Measurements from ENCODE around the gene CARD9. TPM values are rescaled to one million over a fixed set of nuclear protein-coding genes. Genes with fewer than 3 reads are reported as not detected.
"Not testable (repeated sequence)": the region's sequence is repeated elsewhere in the genome, so short reads cannot be mapped to it uniquely, and the experiment has no call there.

CARD9 gene
- total RNA-seq, 2 experiments from 2014 or later, result 0.12 to 0.22 TPM

DNA sequence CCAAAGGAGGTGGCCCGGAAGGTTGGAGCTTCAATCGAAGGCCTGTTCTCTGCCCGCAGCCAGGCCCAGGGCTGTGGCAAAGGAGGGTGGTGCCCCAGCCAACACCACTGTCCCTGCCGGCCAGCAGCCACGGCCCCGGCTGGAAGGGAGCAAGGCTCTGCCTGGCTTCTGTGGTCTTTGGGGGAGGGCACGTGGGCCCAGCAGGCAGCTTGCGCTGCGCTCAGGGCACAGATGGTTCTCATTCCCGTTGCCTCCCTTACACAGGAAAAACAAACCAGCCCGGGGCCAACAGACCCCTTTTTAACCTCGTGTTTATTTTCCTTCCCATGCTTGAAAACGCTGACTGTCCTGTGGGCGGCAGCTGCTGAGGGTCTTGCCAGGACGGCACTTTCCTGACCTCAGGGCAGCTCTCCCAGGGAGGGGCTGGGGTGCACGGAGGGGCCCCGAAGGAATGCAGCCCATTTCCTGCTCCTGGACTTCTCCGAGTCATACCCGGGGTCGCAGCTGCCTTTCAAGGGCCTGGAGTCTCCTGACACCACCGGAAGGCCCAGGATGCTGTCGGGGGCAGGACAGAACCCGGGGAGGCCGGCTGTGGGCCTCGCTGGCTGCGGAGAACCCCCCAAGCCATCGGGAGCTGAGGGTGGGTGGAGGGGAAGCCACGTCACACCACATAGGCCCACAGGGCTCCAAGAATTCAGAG is 47.3 kb downstream of the CARD9 start:
- DNase-seq, result no peak
- peaks cover 8% of the 10 kb centered on the region for H3K4me1 Mint-ChIP-seq (ENCODE audit: low read depth)
- H3K9me3 Mint-ChIP-seq, result no peaks in the 10 kb centered on the region
- intact Hi-C loops (cut with micrococcal nuclease), result no loop called here
- CTCF ChIA-PET, result no interaction called here
- peak overlapping the region; percentile 69 for H3K4me3 Mint-ChIP-seq
- no peak overlapping the region for H3K27ac Mint-ChIP-seq
- no peaks in the 10 kb centered on the region for H3K36me3 Mint-ChIP-seq (ENCODE audit: low read depth)
- no peaks in the 10 kb centered on the region for H3K27me3 Mint-ChIP-seq (ENCODE audit: low read depth)

DNA sequence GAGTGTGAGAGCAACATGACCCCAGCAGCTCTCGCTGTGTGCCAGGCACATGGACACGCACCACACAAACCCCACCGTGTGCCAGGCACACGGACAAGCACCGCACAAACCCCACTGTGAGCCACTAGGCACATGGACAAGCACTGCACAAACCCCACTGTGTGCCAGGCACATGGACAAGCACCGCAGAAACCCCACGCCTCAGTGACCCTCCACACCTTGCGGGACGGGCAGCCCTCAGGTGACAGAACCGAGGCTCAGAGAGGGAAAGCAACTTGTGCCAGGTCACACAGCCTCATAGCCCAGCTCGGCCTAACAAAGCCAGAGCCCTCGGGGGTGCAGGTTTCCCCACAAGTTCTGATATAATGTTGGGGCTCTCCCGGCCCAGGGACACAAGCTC is 48.1 kb downstream of the CARD9 start:
- Mint-ChIP-seq H3K36me3 (ENCODE audit: low read depth) (no peaks in the 10 kb centered on the region), H3K4me3 (no peak overlapping the region), H3K9me3 (no peaks in the 10 kb centered on the region), H3K27me3 (ENCODE audit: low read depth) (no peaks in the 10 kb centered on the region), H3K4me1 (ENCODE audit: low read depth) (peaks cover 8% of the 10 kb centered on the region), H3K27ac (no peak overlapping the region)
- CTCF ChIA-PET, result no interaction called here
- intact Hi-C loops (cut with micrococcal nuclease), result no loop called here
- no peak for DNase-seq

DNA sequence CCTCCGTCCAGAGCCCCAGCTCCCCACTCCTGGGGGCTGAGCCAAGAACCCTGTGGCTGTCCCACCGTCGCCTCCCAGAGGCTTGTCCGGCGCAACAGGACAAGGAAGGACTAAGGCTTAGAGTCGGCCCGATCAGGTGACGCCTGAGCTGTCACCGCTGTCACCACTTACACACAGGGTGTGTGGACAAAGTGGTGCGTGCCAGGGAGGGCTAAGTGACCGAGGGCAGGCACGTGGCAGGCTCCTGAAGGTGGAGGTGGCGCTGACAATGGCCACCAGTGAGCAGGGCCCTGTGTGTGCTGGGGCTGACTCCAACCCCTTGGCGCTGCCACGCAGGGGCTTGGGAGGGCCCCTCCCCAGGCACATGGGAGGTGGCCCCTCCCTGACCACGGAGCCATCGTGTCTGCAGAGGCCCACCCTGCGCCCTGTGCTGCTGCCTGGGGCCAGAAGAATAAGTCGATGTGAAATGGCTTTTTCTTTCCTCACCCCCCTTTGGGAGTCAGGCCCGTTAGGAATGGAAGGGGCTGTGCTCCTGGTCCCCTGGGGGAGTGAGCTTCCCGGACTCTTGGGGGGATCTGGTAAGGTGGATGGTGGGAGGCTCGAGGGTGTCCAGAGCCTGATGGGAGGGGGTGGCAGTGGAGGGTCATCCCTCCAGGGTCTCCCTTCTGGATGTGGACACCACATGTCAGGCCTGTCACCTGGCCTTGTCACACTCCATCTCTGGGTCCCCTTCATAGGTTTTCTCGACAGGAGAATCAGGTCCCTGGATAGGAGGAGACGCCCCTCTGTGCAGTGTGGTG is 48.8 kb downstream of the CARD9 start:
- Mint-ChIP-seq H3K27ac (no peak overlapping the region), H3K4me1 (ENCODE audit: low read depth) (peaks cover 8% of the 10 kb centered on the region), H3K9me3 (no peaks in the 10 kb centered on the region), H3K36me3 (ENCODE audit: low read depth) (no peaks in the 10 kb centered on the region), H3K4me3 (no peak overlapping the region), H3K27me3 (ENCODE audit: low read depth) (no peaks in the 10 kb centered on the region)
- no peak for DNase-seq
- intact Hi-C loops (cut with micrococcal nuclease), result no loop called here
- CTCF ChIA-PET, result no interaction called here

DNA sequence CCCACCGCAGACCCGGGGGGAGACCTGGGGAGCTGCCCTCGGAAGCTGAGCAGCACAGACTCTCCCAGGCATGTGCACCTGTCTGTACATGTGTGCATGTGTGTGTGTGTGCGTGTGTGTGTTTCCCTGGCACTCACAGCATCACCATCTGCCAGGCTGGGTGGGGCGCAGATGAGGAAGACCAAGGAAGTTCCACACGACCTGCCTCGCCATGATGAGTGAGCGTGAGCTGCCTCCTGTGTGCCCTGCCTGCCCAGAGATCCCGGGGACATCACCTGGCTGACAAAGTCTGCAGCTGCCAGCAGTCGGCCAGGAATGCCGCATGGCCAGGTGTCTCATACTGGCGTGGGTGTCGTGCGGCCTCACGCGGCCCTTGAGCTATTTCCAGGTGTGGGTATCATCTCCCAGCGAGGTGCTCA is 50.1 kb downstream of the CARD9 start:
- H3K36me3 Mint-ChIP-seq (ENCODE audit: low read depth), result no peaks in the 10 kb centered on the region
- H3K4me3 Mint-ChIP-seq, result no peak overlapping the region
- no peak for DNase-seq
- CTCF ChIA-PET, result no interaction called here
- peaks cover 2% of the 10 kb centered on the region for H3K4me1 Mint-ChIP-seq (ENCODE audit: low read depth)
- intact Hi-C loops (cut with micrococcal nuclease), result no loop called here
- H3K27ac Mint-ChIP-seq, result no peak overlapping the region
- no peaks in the 10 kb centered on the region for H3K9me3 Mint-ChIP-seq
- H3K27me3 Mint-ChIP-seq (ENCODE audit: low read depth), result no peaks in the 10 kb centered on the region

DNA sequence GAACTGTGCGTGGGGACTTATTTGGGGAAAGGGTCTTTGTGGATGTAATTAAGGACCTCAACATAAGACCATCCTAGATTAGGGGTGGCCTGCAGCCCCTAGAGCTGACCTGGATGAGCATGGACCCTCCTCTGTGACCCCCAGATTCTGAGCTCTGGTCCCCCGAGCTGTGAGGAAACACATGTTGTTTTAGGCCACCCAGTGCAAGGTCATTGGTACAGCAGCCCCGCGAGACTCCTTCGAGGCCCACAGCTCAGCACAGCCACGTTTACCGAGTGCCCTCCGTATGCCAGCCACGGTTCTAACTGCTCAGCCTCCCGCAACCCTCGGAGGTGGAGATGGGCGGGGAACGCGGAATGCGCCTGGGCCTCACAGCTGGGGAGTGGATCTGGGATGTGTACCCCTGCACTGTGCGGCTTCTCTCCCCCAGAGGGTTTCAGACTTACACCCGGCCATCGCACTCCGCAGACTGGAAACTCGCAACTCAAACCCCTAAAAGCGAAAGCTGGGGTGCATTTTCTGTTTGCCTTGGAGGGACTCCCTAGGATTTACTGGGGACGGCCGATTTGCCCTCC is 50.6 kb downstream of the CARD9 start:
- Mint-ChIP-seq H3K9me3 (no peaks in the 10 kb centered on the region), H3K4me1 (ENCODE audit: low read depth) (peaks cover 2% of the 10 kb centered on the region), H3K36me3 (ENCODE audit: low read depth) (no peaks in the 10 kb centered on the region), H3K4me3 (no peak overlapping the region), H3K27me3 (ENCODE audit: low read depth) (no peaks in the 10 kb centered on the region), H3K27ac (no peak overlapping the region)
- CTCF ChIA-PET, result no interaction called here
- intact Hi-C loops (cut with micrococcal nuclease), result no loop called here
- no peak for DNase-seq

DNA sequence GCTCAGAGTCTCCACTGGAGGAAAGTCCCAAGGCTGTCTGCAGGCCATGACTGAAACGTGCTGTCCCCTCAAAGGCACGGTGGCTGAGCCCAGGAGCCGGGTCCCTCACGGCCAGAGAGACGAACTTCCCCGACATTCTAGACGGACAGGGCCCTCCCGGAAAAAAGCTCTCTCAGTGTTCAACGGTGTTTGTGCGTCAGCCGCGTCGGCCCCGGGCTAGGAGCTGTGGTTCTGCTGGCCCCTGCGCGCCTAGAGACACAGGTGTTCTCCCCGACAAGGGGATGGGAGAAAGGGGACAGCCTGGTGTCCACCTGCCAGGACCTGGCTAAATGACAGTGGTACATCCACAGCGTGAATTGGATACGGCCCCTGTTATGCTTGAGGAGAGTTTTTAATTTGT is 51.9 kb downstream of the CARD9 start:
- H3K27me3 Mint-ChIP-seq (ENCODE audit: low read depth), result no peaks in the 10 kb centered on the region
- H3K36me3 Mint-ChIP-seq (ENCODE audit: low read depth), result no peaks in the 10 kb centered on the region
- intact Hi-C loops (cut with micrococcal nuclease), result no loop called here
- H3K27ac Mint-ChIP-seq, result no peak overlapping the region
- H3K9me3 Mint-ChIP-seq, result no peaks in the 10 kb centered on the region
- DNase-seq, result no peak
- CTCF ChIA-PET, result no interaction called here
- H3K4me3 Mint-ChIP-seq, result no peak overlapping the region
- H3K4me1 Mint-ChIP-seq (ENCODE audit: low read depth), result no peaks in the 10 kb centered on the region

DNA sequence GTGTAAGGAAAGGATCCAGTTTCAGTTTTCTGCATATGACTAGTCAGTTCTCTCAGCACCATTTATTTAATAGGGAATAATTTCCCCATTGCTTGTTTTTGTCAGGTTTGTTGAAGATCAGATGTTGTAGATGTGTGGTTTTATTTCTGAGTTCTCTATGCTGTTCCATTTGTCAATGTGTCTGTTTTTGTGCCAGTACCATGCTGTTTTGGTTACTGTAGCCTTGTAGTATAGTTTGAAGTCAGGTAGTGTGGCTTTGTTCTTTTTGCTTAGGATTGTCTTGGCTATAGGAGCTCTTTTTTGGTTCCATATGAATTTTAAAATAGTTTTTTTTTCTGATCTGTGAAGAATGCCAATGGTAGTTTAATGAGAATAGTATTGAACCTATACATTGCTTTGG is 52.5 kb downstream of the CARD9 start:
- H3K27me3 Mint-ChIP-seq (ENCODE audit: low read depth); H3K9me3 Mint-ChIP-seq; CTCF ChIA-PET; H3K27ac Mint-ChIP-seq; H3K36me3 Mint-ChIP-seq (ENCODE audit: low read depth); H3K4me1 Mint-ChIP-seq (ENCODE audit: low read depth); DNase-seq; intact Hi-C loops (cut with micrococcal nuclease); H3K4me3 Mint-ChIP-seq: not testable (repeated sequence)

DNA sequence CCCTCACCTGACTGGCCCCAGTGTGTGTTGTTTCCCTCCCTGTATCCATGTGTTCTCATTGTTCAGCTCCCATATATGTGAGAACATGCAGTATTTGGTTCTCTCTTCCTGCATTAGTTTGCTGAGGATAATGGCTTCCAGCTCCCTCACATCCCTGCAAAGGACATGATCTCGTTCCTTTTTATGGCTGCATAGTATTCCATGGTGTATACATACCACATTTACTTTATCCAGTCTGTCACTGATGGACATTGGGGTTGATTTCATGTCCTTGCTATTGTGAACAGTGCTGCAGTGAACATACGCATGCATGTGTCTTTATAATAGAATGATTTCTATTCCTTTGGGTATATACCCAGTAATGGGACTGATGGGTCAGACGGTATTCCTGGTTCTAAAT is 53.5 kb downstream of the CARD9 start:
- peaks cover 11% of the 10 kb centered on the region for H3K9me3 Mint-ChIP-seq
- H3K27ac Mint-ChIP-seq; H3K36me3 Mint-ChIP-seq (ENCODE audit: low read depth); CTCF ChIA-PET; DNase-seq; intact Hi-C loops (cut with micrococcal nuclease); H3K27me3 Mint-ChIP-seq (ENCODE audit: low read depth); H3K4me1 Mint-ChIP-seq (ENCODE audit: low read depth); H3K4me3 Mint-ChIP-seq: not testable (repeated sequence)

DNA sequence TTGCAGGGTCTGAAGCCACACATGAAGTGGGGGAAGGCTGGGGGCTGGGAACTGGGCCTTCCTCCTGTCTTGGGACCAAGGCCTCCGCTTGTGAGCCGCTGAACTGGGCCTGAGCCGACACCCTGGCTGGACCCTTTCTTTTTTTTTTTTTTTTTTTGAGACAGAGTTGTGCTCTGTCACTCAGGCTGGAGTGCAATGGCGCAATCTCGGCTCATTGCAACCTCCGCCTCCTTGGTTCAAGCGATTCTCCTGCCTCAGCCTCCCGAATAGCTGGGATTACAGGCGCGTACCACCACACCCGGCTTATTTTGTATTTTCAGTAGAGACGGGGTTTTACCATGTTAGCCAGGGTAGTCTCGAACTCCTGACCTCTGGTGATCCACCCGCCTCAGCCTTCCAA is 54.2 kb downstream of the CARD9 start:
- H3K4me3 Mint-ChIP-seq; H3K4me1 Mint-ChIP-seq (ENCODE audit: low read depth); DNase-seq; intact Hi-C loops (cut with micrococcal nuclease); H3K36me3 Mint-ChIP-seq (ENCODE audit: low read depth); H3K27ac Mint-ChIP-seq; CTCF ChIA-PET; H3K27me3 Mint-ChIP-seq (ENCODE audit: low read depth): not testable (repeated sequence)
- H3K9me3 Mint-ChIP-seq, result peaks cover 17% of the 10 kb centered on the region

DNA sequence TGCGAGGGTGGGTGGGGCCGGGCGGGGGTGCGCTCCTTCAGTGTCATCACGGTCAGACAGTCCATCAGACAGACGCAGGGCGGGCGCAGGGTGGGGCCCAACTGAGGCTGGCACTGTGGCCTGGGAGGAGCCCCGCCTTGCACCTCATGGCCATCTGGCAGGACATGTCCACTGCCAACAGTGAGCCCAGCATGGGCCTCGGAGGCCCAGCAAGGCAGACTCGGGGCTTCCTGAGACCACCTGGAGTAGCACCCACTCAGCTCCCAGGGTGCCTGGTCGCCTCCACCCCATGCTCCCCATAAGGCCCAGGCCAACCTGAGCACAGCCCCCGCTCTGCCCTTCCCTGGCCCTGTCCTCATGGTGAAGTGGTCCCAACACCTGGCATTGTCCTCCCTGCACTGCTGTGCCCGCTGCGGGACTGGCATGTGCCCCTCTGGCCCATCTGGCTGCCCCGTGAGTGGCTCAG is 54.7 kb downstream of the CARD9 start:
- no peak for DNase-seq
- H3K4me1 Mint-ChIP-seq (ENCODE audit: low read depth), result no peaks in the 10 kb centered on the region
- H3K36me3 Mint-ChIP-seq (ENCODE audit: low read depth), result no peaks in the 10 kb centered on the region
- H3K27me3 Mint-ChIP-seq (ENCODE audit: low read depth), result no peaks in the 10 kb centered on the region
- H3K4me3 Mint-ChIP-seq, result no peak overlapping the region
- CTCF ChIA-PET, result no interaction called here
- peaks cover 17% of the 10 kb centered on the region for H3K9me3 Mint-ChIP-seq
- H3K27ac Mint-ChIP-seq, result no peak overlapping the region
- intact Hi-C loops (cut with micrococcal nuclease), result no loop called here

DNA sequence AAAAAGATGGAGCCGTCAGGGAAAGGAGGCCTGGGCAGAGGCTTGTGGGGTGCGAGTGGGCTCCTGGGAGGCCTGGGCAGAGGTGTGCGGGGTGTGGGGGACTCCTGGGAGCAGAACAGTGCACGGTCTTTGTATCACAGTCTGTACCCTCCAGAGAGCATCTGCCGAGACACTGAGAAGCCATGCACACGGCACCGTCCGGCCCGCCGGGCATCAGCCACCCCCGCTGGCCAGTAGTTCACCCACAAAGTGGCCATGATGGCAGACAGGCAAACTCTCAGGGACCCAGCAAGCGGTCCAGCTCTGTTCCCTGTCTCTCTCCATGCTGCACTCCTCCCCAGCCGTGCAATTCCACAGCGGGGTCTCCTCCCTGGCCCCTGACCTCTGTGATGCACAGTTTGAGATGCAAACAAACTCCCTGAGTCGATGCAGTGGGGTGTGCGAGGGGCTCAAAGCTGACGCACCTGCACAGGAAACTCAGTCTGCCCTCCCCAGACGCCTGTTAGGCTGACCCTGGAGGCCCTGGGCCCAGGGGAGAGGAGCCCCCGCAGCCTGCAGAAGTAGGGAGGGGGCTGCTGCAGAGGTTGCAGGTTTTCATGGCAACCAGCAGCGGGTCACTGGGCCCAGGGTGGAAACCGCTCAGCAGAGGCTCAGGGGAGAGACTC is 55.2 kb downstream of the CARD9 start:
- DNase-seq, result no peak
- Mint-ChIP-seq H3K4me1 (ENCODE audit: low read depth) (no peaks in the 10 kb centered on the region), H3K27ac (no peak overlapping the region), H3K27me3 (ENCODE audit: low read depth) (no peaks in the 10 kb centered on the region), H3K9me3 (peaks cover 17% of the 10 kb centered on the region), H3K36me3 (ENCODE audit: low read depth) (no peaks in the 10 kb centered on the region), H3K4me3 (no peak overlapping the region)
- CTCF ChIA-PET, result no interaction called here
- intact Hi-C loops (cut with micrococcal nuclease), result no loop called here

DNA sequence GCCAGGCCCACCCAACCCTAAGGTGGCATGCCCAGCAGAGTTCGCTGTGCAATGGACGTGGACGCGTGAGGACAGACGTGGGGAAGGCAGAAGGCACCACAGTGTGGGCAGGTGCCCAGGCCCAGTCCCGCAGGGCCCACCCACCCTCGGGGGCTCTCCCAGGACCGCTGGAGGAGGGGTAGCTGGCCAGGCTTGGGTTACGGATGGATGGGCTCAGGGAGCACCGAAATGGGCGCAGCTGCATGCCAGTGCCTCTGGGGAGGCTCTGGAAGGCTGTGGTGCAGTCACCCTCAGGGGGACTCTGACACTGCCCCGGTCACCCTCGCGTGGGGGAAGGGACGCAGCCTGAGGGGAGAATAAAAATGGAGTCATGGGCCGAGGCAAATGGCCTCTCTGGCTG is 55.8 kb downstream of the CARD9 start:
- Mint-ChIP-seq H3K4me1 (ENCODE audit: low read depth) (no peaks in the 10 kb centered on the region), H3K27me3 (ENCODE audit: low read depth) (no peaks in the 10 kb centered on the region), H3K4me3 (no peak overlapping the region), H3K36me3 (ENCODE audit: low read depth) (no peaks in the 10 kb centered on the region), H3K9me3 (peaks cover 17% of the 10 kb centered on the region), H3K27ac (no peak overlapping the region)
- intact Hi-C loops (cut with micrococcal nuclease), result no loop called here
- DNase-seq, result no peak
- CTCF ChIA-PET, result no interaction called here

Measured in activated naive CD4-positive, alpha-beta T cell treated with anti-CD3 and anti-CD28 coated beads for 36 hours (primary cell).